ENCODE results near the gene RXRA.

GRCh38 chr9:134459164-134459563, 132.9 kb downstream of the RXRA start:
- TF ChIP-seq, protein P1, sequence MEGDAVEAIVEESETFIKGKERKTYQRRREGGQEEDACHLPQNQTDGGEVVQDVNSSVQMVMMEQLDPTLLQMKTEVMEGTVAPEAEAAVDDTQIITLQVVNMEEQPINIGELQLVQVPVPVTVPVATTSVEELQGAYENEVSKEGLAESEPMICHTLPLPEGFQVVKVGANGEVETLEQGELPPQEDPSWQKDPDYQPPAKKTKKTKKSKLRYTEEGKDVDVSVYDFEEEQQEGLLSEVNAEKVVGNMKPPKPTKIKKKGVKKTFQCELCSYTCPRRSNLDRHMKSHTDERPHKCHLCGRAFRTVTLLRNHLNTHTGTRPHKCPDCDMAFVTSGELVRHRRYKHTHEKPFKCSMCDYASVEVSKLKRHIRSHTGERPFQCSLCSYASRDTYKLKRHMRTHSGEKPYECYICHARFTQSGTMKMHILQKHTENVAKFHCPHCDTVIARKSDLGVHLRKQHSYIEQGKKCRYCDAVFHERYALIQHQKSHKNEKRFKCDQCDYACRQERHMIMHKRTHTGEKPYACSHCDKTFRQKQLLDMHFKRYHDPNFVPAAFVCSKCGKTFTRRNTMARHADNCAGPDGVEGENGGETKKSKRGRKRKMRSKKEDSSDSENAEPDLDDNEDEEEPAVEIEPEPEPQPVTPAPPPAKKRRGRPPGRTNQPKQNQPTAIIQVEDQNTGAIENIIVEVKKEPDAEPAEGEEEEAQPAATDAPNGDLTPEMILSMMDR (IDR thresholded peaks at IDR 0.05; ENCODE audit: low read depth, low read length, missing input control), result no peak
- TF ChIP-seq ZBTB33 (IDR thresholded peaks at IDR 0.05) (no peak), RAD21 (IDR thresholded peaks at IDR 0.05) (no peak), YY1 (IDR thresholded peaks at IDR 0.05) (no peak), MAX (IDR thresholded peaks at IDR 0.05) (no peak), REST (IDR thresholded peaks at IDR 0.05) (no peak), GABPA (IDR thresholded peaks at IDR 0.05 in 1 of 2, conservative IDR thresholded peaks at IDR 0.05 in 1 of 2) (no peak), EGR1 (IDR thresholded peaks at IDR 0.05; ENCODE audit: low read depth in 2 of 2) (no peak), JUND (IDR thresholded peaks at IDR 0.05) (no peak), FOXA1 (IDR thresholded peaks at IDR 0.05) (no peak), TAF1 (conservative IDR thresholded peaks at IDR 0.05) (no peak), NR2F2 (IDR thresholded peaks at IDR 0.05) (no peak)
- TF ChIP-seq, protein P2, sequence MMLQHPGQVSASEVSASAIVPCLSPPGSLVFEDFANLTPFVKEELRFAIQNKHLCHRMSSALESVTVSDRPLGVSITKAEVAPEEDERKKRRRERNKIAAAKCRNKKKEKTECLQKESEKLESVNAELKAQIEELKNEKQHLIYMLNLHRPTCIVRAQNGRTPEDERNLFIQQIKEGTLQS (IDR thresholded peaks at IDR 0.05), result no peak
